Placental pericyte (primary cell): ENCODE data around the gene ZNF501. TPM values are rescaled to one million over a fixed set of nuclear protein-coding genes. Genes with fewer than 3 reads are reported as not detected.

Source experiments
- total RNA-seq: library from RNA; depleted of rRNA; stranded (reverse); fragments of >200 nt; gene quantifications from 2 replicates; pipeline ENCODE4 v1.2.3, GENCODE V29; 2012

The ZNF501 gene
- total RNA-seq: 4.3 and 4.6 TPM in 2 replicates

GRCh38 chr3:44729384-44729910 is at the start of gene ZNF501:
TSS of gene ZNF501 (plus strand) at chr3:44729635. CDS start at chr3:44734422, 4,787 bp downstream.

GRCh38 chr3:44712455-44713075 is 16.9 kb upstream of the ZNF501 start, which contains the start of gene ZNF502:
TSS of gene ZNF502 (plus strand) at chr3:44712660. CDS start at chr3:44720262, 7,602 bp downstream.

GRCh38 chr3:44761424-44762169 is 32.2 kb downstream of the ZNF501 start, which contains the start of the genes KIAA1143 and KIF15:
TSS of gene KIAA1143 (minus strand) at chr3:44761619. CDS start at chr3:44761602, 17 bp downstream.
TSS of gene KIF15 (plus strand) at chr3:44761794. CDS start at chr3:44761866, 72 bp downstream.

Other genes starting within 250 kb of the ZNF501 start
- 4.6 and 5.0 TPM in 2 replicates for gene ZKSCAN7, start 174.4 kb upstream of the ZNF501 start, total RNA-seq
- gene ZNF660, start 144.7 kb upstream of the ZNF501 start, total RNA-seq: 1.7 and 1.8 TPM in 2 replicates
- 11.6 and 13.8 TPM in 2 replicates for gene ZNF197, start 104.6 kb upstream of the ZNF501 start, total RNA-seq
- gene ZNF35, start 80.9 kb upstream of the ZNF501 start, total RNA-seq: 11.4 and 18.3 TPM in 2 replicates
- 3.9 and 4.3 TPM in 2 replicates for gene ZNF502, start 17.0 kb upstream of the ZNF501 start, total RNA-seq
- gene KIAA1143, start 32.0 kb downstream of the ZNF501 start, total RNA-seq: 13.6 and 19.6 TPM in 2 replicates
- 0.66 and 14.7 TPM in 2 replicates for gene KIF15, start 32.2 kb downstream of the ZNF501 start, total RNA-seq
- gene TMEM42, start 132.3 kb downstream of the ZNF501 start, total RNA-seq: 7.6 and 10.5 TPM in 2 replicates
- not detected in 2 replicates for gene TGM4, start 145.0 kb downstream of the ZNF501 start, total RNA-seq
- 68.9 and 72.4 TPM in 2 replicates for gene ZDHHC3, start 246.5 kb downstream of the ZNF501 start, total RNA-seq
- gene EXOSC7, start 246.6 kb downstream of the ZNF501 start, total RNA-seq: 34.1 and 55.6 TPM in 2 replicates